Left ventricle myocardium inferior (tissue), 1 donor: ENCODE results near the gene FHIT. TPM values are rescaled to one million over a fixed set of nuclear protein-coding genes. Genes with fewer than 3 reads are reported as not detected.

Source experiments
- DNase-seq: peaks from one replicate; pipeline ENCODE4 v3.0.0-alpha.2; 2020
- H3K27ac ChIP-seq: fragments of 200-600 bp; replicated peaks from 2 replicates; pipeline ENCODE4 v1.8.0; 2021
- H3K27me3 ChIP-seq: fragments of 200-600 bp; 2 replicates; pipeline ENCODE4 v1.8.0; 2021; ENCODE audit warnings: low read depth
- H3K36me3 ChIP-seq: fragments of 200-600 bp; 2 replicates; pipeline ENCODE4 v1.8.0; 2021
- H3K4me1 ChIP-seq: fragments of 200-600 bp; 2 replicates; pipeline ENCODE4 v1.8.0; 2021
- H3K4me3 ChIP-seq: fragments of 200-600 bp; 2 replicates; pipeline ENCODE4 v1.8.0; 2021; ENCODE audit warnings: mild to moderate bottlenecking, moderate library complexity
- H3K9me3 ChIP-seq: fragments of 200-600 bp; replicated peaks from 2 replicates; pipeline ENCODE4 v1.8.0; 2021
- intact Hi-C: fragments of 100-400 bp; cut with micrococcal nuclease; formaldehyde crosslinking; loops from one replicate; pipeline ENCODE4 v1.11.0; 2022
- total RNA-seq: library from RNA; stranded (reverse); fragmentation: NEBNext Ultra II Directional; extraction: Animal tissue kit (Norgen Biotek cat#: 25700); gene quantifications from one replicate; pipeline ENCODE4 v1.2.1, GENCODE V29; 2021
- TF ChIP-seq, protein P1 (sequence below): fragments of 200-600 bp; IDR thresholded peaks from 2 replicates; pipeline ENCODE4 v1.8.0; 2021; ENCODE audit warnings: antibody characterized with exemption, mild to moderate bottlenecking, borderline replicate concordance
- donor health status: DM: no; HTN: yes; CAD: no; lungs with severe emphysema.

The FHIT gene
- total RNA-seq, 1 donor from 2014 or later, result 16.0 TPM

DNA sequence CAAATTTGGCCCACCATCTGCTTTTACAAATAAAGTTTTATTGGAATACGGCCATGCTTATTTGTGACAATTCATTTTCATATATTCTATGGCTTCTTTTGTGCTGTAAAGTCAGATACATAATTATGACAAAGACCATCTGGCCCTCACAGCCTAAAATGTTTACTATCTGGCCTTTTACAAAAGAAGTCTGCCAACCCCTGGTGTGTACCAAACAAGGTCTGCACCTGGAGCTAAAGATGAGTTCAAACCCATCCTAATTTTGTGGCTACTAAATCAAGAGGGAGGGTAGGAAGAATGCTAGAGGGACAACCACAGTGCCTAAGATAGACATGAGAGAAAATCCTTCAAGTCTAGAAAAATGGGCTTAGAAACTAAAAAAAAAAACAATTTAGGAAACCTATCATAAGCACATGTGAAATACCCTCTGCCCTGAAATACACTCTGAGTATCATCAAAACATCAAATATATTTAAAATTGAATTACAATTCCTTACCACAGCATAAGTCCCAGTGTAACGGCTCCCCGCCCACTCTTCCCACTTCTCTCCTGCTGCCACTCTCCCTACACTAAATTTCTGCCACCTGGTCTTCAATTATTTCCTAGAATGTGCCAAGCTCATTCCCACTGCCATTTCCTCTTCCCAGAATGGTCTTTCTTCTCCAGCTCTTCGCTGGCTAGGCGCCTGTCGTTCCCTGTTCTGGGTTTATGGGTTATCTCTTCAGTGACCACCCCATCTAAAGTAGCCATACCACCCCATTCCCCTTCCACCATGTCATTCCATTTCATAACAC lies 1250.7 kb downstream of the FHIT start:
- Histone ChIP-seq H3K4me1 (no peaks in the 10 kb centered on the region), H3K36me3 (no peaks in the 10 kb centered on the region), H3K27ac (no peak overlapping the region), H3K27me3 (no peaks in the 10 kb centered on the region), H3K4me3 (no peak overlapping the region), H3K9me3 (no peaks in the 10 kb centered on the region)
- TF ChIP-seq, protein P1, sequence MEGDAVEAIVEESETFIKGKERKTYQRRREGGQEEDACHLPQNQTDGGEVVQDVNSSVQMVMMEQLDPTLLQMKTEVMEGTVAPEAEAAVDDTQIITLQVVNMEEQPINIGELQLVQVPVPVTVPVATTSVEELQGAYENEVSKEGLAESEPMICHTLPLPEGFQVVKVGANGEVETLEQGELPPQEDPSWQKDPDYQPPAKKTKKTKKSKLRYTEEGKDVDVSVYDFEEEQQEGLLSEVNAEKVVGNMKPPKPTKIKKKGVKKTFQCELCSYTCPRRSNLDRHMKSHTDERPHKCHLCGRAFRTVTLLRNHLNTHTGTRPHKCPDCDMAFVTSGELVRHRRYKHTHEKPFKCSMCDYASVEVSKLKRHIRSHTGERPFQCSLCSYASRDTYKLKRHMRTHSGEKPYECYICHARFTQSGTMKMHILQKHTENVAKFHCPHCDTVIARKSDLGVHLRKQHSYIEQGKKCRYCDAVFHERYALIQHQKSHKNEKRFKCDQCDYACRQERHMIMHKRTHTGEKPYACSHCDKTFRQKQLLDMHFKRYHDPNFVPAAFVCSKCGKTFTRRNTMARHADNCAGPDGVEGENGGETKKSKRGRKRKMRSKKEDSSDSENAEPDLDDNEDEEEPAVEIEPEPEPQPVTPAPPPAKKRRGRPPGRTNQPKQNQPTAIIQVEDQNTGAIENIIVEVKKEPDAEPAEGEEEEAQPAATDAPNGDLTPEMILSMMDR, result no peak
- intact Hi-C loops, result no loop called here
- no peak for DNase-seq

DNA sequence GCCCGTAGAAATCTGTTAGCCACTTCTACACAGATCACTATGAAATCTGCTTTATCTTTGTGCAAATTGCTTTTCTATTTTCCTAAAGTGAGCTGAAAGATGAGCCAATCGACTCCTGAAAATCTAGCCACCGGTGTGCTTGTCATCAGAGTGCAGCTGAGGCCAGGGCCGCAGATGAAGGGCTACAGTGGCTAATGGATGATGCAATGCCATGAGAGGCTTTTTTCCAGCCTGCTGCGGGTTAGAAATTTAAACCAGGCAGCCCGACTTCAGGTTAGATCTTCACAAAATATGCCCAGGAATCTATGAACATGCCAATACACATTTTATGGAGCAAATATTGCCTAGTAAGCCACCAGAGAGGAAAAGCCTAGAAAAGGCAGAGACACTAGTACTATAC lies 1253.2 kb downstream of the FHIT start:
- no peaks in the 10 kb centered on the region for H3K27me3 ChIP-seq
- H3K36me3 ChIP-seq, result no peaks in the 10 kb centered on the region
- H3K9me3 ChIP-seq, result no peaks in the 10 kb centered on the region
- TF ChIP-seq, protein P1, result no peak
- H3K4me1 ChIP-seq, result no peaks in the 10 kb centered on the region
- no peak overlapping the region for H3K4me3 ChIP-seq
- DNase-seq, result no peak
- H3K27ac ChIP-seq, result no peak overlapping the region
- intact Hi-C loops, result no loop called here

DNA sequence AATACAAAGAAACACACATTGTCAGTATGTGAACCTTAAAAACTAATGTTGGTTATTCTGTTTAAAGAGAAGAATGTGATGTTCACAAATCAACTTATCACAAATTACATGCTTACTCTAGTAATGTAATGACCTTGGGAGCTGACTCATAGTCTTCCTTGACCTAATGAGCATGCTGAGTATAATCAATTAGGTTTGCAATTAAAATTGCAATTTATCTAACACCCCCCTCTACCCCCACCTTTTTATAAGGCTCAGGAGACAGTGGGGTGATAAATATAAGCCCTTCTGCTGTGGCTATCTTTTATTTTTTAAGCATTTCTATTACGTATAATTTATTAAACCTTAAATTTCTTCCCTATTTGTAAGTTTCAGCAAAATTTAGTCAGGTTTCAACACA lies 1253.7 kb downstream of the FHIT start:
- DNase-seq, result no peak
- no peaks in the 10 kb centered on the region for H3K9me3 ChIP-seq
- intact Hi-C loops, result no loop called here
- H3K4me1 ChIP-seq, result no peaks in the 10 kb centered on the region
- no peaks in the 10 kb centered on the region for H3K27me3 ChIP-seq
- no peak overlapping the region for H3K4me3 ChIP-seq
- no peaks in the 10 kb centered on the region for H3K36me3 ChIP-seq
- TF ChIP-seq, protein P1, result no peak
- H3K27ac ChIP-seq, result no peak overlapping the region

DNA sequence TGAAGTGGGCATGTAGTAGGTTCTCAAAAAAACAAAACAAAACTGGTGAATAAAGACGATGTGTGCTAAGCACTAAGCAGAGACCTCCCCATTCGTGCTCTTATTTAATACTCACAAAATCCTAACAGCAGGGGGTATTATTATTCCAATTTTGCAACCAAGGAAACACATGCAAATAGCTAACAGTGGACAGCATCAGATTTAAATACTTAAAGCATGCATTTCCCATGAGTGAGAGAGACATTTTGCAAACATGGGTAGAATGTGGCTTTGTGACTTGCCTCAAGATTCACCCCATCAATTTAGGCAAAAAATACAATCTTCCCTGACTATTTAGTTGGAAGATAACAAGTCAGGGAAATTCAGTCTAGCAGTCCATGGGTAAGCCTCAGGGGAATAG lies 1255.2 kb downstream of the FHIT start:
- Histone ChIP-seq H3K4me3 (no peak overlapping the region), H3K27me3 (no peaks in the 10 kb centered on the region), H3K36me3 (no peaks in the 10 kb centered on the region), H3K4me1 (no peaks in the 10 kb centered on the region), H3K27ac (no peak overlapping the region), H3K9me3 (no peaks in the 10 kb centered on the region)
- no peak for DNase-seq
- TF ChIP-seq, protein P1, result no peak
- intact Hi-C loops, result no loop called here

DNA sequence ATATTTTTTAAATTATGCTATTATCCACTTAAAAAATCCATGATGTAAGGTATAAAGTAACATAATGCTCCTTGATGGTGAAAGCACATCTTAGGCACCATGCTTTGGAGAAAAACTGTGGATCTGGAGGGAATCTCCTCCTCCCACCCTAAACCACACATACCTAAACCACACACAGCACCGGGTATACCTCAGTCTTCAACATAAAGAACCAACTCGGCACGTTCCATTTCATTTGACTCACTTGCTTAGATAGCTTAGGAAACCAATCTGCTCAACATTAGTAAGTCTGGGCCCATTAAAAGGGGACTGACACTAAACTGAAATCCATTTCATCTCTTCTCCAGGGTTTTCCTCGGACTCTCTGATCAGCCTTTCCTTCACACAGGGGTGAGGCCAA lies 1255.7 kb downstream of the FHIT start:
- Histone ChIP-seq H3K4me3 (no peak overlapping the region), H3K27me3 (no peaks in the 10 kb centered on the region), H3K9me3 (no peaks in the 10 kb centered on the region), H3K36me3 (no peaks in the 10 kb centered on the region), H3K27ac (no peak overlapping the region), H3K4me1 (no peaks in the 10 kb centered on the region)
- TF ChIP-seq, protein P1, result no peak
- no peak for DNase-seq
- intact Hi-C loops, result no loop called here
